SU-DHL-6 (cell line): Measurements from ENCODE around the gene ATP6AP2.

Experiments used
- H2AFZ ChIP-seq: fragments of 200-600 bp; sonication (generic); 2 replicates; pipeline ENCODE4 v1.6.1; 2014; ENCODE audit warnings: low read depth, mild to moderate bottlenecking, moderate library complexity, mixed read lengths, antibody characterized with exemption, low read length; ENCODE audit not compliant: severe bottlenecking
- H3F3A ChIP-seq: fragments of 200-600 bp; shearing (Covaris generic); 2 replicates; pipeline ENCODE4 v1.6.0; 2016; ENCODE audit warnings: antibody characterized with exemption, mild to moderate bottlenecking; ENCODE audit not compliant: insufficient read depth
- H3K27ac ChIP-seq: fragments of 200-600 bp; sonication (generic); 2 replicates; pipeline ENCODE4 v1.5.1; 2016; ENCODE audit warnings: low read depth, mild to moderate bottlenecking, low read length, moderate library complexity, mixed read lengths
- H3K27me3 ChIP-seq: fragments of 200-600 bp; sonication (generic), shearing (Covaris generic); 2 replicates; pipeline ENCODE4 v1.6.0; 2014; ENCODE audit warnings: mild to moderate bottlenecking, low read length
- H3K36me3 ChIP-seq: fragments of 200-600 bp; sonication (generic); 2 replicates; pipeline ENCODE4 v1.6.1; 2014; ENCODE audit warnings: mild to moderate bottlenecking, low read length, mixed read lengths
- H3K4me2 ChIP-seq: fragments of 300-600, 200-600 bp; shearing (Covaris generic), sonication (generic); 2 replicates; pipeline ENCODE4 v1.6.0; 2014; ENCODE audit warnings: low read length, low read depth, mild to moderate bottlenecking; ENCODE audit not compliant: poor library complexity, severe bottlenecking
- H3K4me3 ChIP-seq: fragments of 200-600 bp; sonication (generic); 2 replicates; pipeline ENCODE4 v1.5.1; 2014; ENCODE audit warnings: antibody characterized with exemption, low read length, mild to moderate bottlenecking, mixed read lengths; ENCODE audit not compliant: insufficient read depth, poor library complexity, severe bottlenecking
- H3K79me2 ChIP-seq: fragments of 200-600 bp; sonication (generic); 2 replicates; pipeline ENCODE4 v1.6.1; 2014; ENCODE audit warnings: mild to moderate bottlenecking, low read length, moderate library complexity; ENCODE audit not compliant: insufficient read depth
- H3K9ac ChIP-seq: fragments of 200-600 bp; sonication (generic); 2 replicates; pipeline ENCODE4 v1.7.0; 2014; ENCODE audit warnings: mild to moderate bottlenecking, low read length
- H3K9me2 ChIP-seq: fragments of 200-600 bp; sonication (generic); replicated peaks from 2 replicates; pipeline ENCODE4 v1.6.1; 2014; ENCODE audit warnings: low read length; ENCODE audit not compliant: insufficient read depth
- H3K9me3 ChIP-seq: fragments of 200-600 bp; sonication (generic); 2 replicates; pipeline ENCODE4 v1.6.1; 2014; ENCODE audit warnings: low read length, mixed read lengths; ENCODE audit not compliant: insufficient read depth
- H4K20me1 ChIP-seq: fragments of 200-600 bp; sonication (generic); 2 replicates; pipeline ENCODE4 v1.6.1; 2014; ENCODE audit warnings: low read depth, mild to moderate bottlenecking, antibody characterized with exemption, low read length, moderate library complexity, mixed read lengths
- CTCF ChIP-seq: fragments of 200-600 bp; sonication (generic); IDR thresholded peaks from one replicate; pipeline ENCODE4 v1.5.1; 2017; ENCODE audit warnings: antibody characterized with exemption, mild to moderate bottlenecking, low read length, moderate library complexity; ENCODE audit not compliant: insufficient read depth, poor library complexity, severe bottlenecking
- EZH2phosphoT487 ChIP-seq: fragments of 200-600 bp; sonication (generic), shearing (Covaris generic); conservative IDR thresholded peaks from 2 replicates; pipeline ENCODE4 v1.6.1; 2018; ENCODE audit warnings: mild to moderate bottlenecking, antibody characterized with exemption, low read length, moderate library complexity, mixed read lengths

Gene ATP6AP2

GRCh38 chrX:40580537-40581335, at the start of gene ATP6AP2:
Gene ATP6AP2 (plus strand): TSS chrX:40580970. CDS start chrX:40581066, 96 bp downstream.
- Histone ChIP-seq H3K27me3 (no peaks in the 10 kb centered on the region), H3K9me2 (no peaks in the 10 kb centered on the region), H3K9me3 (no peaks in the 10 kb centered on the region), H3K9ac (peak within 1 kb of the TSS; percentile 77), H3F3A (no peaks in the 10 kb centered on the region), H3K4me3 (peak within 1 kb of the TSS; percentile 77), H3K27ac (peak within 1 kb of the TSS; percentile 47), H3K79me2 (peaks cover 29% of the 10 kb centered on the region), H4K20me1 (no peaks in the 10 kb centered on the region), H3K36me3 (no peaks in the 10 kb centered on the region), H3K4me2 (peak within 1 kb of the TSS; percentile 90), H2AFZ (peak within 1 kb of the TSS; percentile 64)
- TF ChIP-seq CTCF (no peak), EZH2phosphoT487 (no peak)

- H3K9me3 ChIP-seq, result no peaks in the 10 kb centered on the region
- H2AFZ ChIP-seq, result no peak overlapping the region
- H4K20me1 ChIP-seq, result no peaks in the 10 kb centered on the region
- H3K4me3 ChIP-seq, result no peak overlapping the region
- H3F3A ChIP-seq, result no peaks in the 10 kb centered on the region
- no peak overlapping the region for H3K4me2 ChIP-seq
- no peaks in the 10 kb centered on the region for H3K79me2 ChIP-seq
- no peaks in the 10 kb centered on the region for H3K9me2 ChIP-seq
- H3K9ac ChIP-seq, result no peak overlapping the region
- no peaks in the 10 kb centered on the region for H3K27me3 ChIP-seq
- H3K27ac ChIP-seq, result no peak overlapping the region
- TF ChIP-seq CTCF (no peak), EZH2phosphoT487 (no peak)
- no peaks in the 10 kb centered on the region for H3K36me3 ChIP-seq
Observed at GRCh38 chrX:40531056-40531826, 49.5 kb upstream of the ATP6AP2 start.

GRCh38 chrX:40537310-40537709, 43.5 kb upstream of the ATP6AP2 start:
- no peak for TF ChIP-seq EZH2phosphoT487
- TF ChIP-seq CTCF, result no peak
- no peaks in the 10 kb centered on the region for H3K27me3 ChIP-seq
- no peak overlapping the region for H3K9ac ChIP-seq
- H3F3A ChIP-seq, result no peaks in the 10 kb centered on the region
- H3K36me3 ChIP-seq, result no peaks in the 10 kb centered on the region
- no peak overlapping the region for H3K27ac ChIP-seq
- no peaks in the 10 kb centered on the region for H3K9me2 ChIP-seq
- H3K4me3 ChIP-seq, result no peak overlapping the region
- no peaks in the 10 kb centered on the region for H3K9me3 ChIP-seq
- H3K79me2 ChIP-seq, result no peaks in the 10 kb centered on the region
- H4K20me1 ChIP-seq, result no peaks in the 10 kb centered on the region
- H3K4me2 ChIP-seq, result no peak overlapping the region
- no peak overlapping the region for H2AFZ ChIP-seq
